WTC11 (cell line): ENCODE results near the gene NECAB3. TPM values are rescaled to one million over a fixed set of nuclear protein-coding genes. Genes with fewer than 3 reads are reported as not detected.
A peak's percentile ranks its signal among the peaks of the same experiment; 100 is the strongest.

Experiments used
- ATAC-seq: fragments of 200-7000 bp; cut with Tn5 transposase; 2 replicates; pipeline ENCODE4 v1.10.0; 2021; ENCODE audit warnings: mild to moderate bottlenecking, moderate library complexity
- CTCF ChIA-PET: fragments of 300-600 bp; sonication (Branson Sonifier 250); formaldehyde crosslinking; loops from one replicate; lab custom pipeline; 2021; ENCODE audit warnings: antibody characterized with exemption; lab: Charles Lee
- POLR2A ChIA-PET: fragments of 350-600 bp; sonication (Branson Sonifier 250); formaldehyde crosslinking; loops from one replicate; lab custom pipeline; 2021; ENCODE audit warnings: antibody characterized with exemption; lab: Charles Lee
- DNase-seq: peaks from one replicate; pipeline ENCODE4 v3.0.0; 2021; ENCODE audit warnings: low spot score
- H3K27ac Mint-ChIP-seq: 2 replicates; pipeline ENCODE4 v1.8.0; 2021; ENCODE audit warnings: mixed read lengths
- H3K27me3 Mint-ChIP-seq: 2 replicates; pipeline ENCODE4 v1.8.0; 2021; ENCODE audit warnings: low read depth, mild to moderate bottlenecking, moderate library complexity, mixed read lengths
- H3K36me3 Mint-ChIP-seq: 2 replicates; pipeline ENCODE4 v1.8.0; 2021; ENCODE audit warnings: mixed read lengths
- H3K4me1 Mint-ChIP-seq: 2 replicates; pipeline ENCODE4 v1.8.0; 2022; ENCODE audit warnings: mixed read lengths
- H3K4me3 Mint-ChIP-seq: 2 replicates; pipeline ENCODE4 v1.8.0; 2021; ENCODE audit warnings: mild to moderate bottlenecking, moderate library complexity, mixed read lengths
- H3K9me3 Mint-ChIP-seq: 2 replicates; pipeline ENCODE4 v1.8.0; 2021; ENCODE audit warnings: mixed read lengths
- CREB1 ChIP-seq: sonication (generic); formaldehyde crosslinking; IDR thresholded peaks from 2 replicates; pipeline ENCODE4 v1.8.0; 2023; ENCODE audit warnings: mild to moderate bottlenecking, missing genetic modification reagents
- E2F5 ChIP-seq: sonication (generic); formaldehyde crosslinking; IDR thresholded peaks from 2 replicates; pipeline ENCODE4 v1.8.1; 2022; ENCODE audit warnings: mild to moderate bottlenecking, moderate library complexity, missing genetic modification reagents
- FOXK1 ChIP-seq: sonication (generic); formaldehyde crosslinking; IDR thresholded peaks from 2 replicates; pipeline ENCODE4 v1.8.0; 2022; ENCODE audit warnings: mild to moderate bottlenecking, moderate library complexity, missing genetic modification reagents
- GABPB1 ChIP-seq: sonication (generic); formaldehyde crosslinking; IDR thresholded peaks from 2 replicates; pipeline ENCODE4 v1.8.1; 2023; ENCODE audit warnings: mild to moderate bottlenecking, missing genetic modification reagents
- HMGA2 ChIP-seq: fragments of 250-450 bp; sonication (Bioruptor Pico); IDR thresholded peaks from 2 replicates; pipeline ENCODE4 v1.4.0; 2021; ENCODE audit warnings: mild to moderate bottlenecking, moderate library complexity
- HMGXB4 ChIP-seq: sonication (generic); formaldehyde crosslinking; IDR thresholded peaks from 2 replicates; pipeline ENCODE4 v1.8.1; 2023; ENCODE audit warnings: mild to moderate bottlenecking, moderate library complexity, missing genetic modification reagents
- JAZF1 ChIP-seq: fragments of 250-450 bp; sonication (Bioruptor Pico); IDR thresholded peaks from 2 replicates; pipeline ENCODE4 v1.9.0; 2021; ENCODE audit warnings: moderate library complexity, mild to moderate bottlenecking, inconsistent platforms
- JUN ChIP-seq: sonication (generic); formaldehyde crosslinking; IDR thresholded peaks from 2 replicates; pipeline ENCODE4 v1.8.0; 2023; ENCODE audit warnings: mild to moderate bottlenecking, missing genetic modification reagents
- MXD4 ChIP-seq: fragments of 250-450 bp; sonication (Bioruptor Pico); IDR thresholded peaks from 2 replicates; pipeline ENCODE4 v1.8.0; 2021; ENCODE audit warnings: mild to moderate bottlenecking, moderate library complexity, borderline replicate concordance
- NFE2L1 ChIP-seq: sonication (generic); formaldehyde crosslinking; IDR thresholded peaks from 2 replicates; pipeline ENCODE4 v1.8.1; 2023; ENCODE audit warnings: missing genetic modification reagents
- NR1H2 ChIP-seq: sonication (generic); formaldehyde crosslinking; IDR thresholded peaks from 2 replicates; pipeline ENCODE4 v1.9.0; 2021; ENCODE audit warnings: mild to moderate bottlenecking, moderate library complexity, missing genetic modification reagents
- SMAD4 ChIP-seq: sonication (generic); formaldehyde crosslinking; IDR thresholded peaks from 2 replicates; pipeline ENCODE4 v1.8.0; 2022; ENCODE audit warnings: mild to moderate bottlenecking, missing genetic modification reagents
- TEAD4 ChIP-seq: sonication (generic); formaldehyde crosslinking; IDR thresholded peaks from 2 replicates; pipeline ENCODE4 v1.8.0; 2022; ENCODE audit warnings: mild to moderate bottlenecking, missing genetic modification reagents
- ZBTB21 ChIP-seq: sonication (generic); formaldehyde crosslinking; IDR thresholded peaks from 2 replicates; pipeline ENCODE4 v1.8.1; 2023; ENCODE audit warnings: mild to moderate bottlenecking, missing genetic modification reagents, borderline replicate concordance
- ZNF121 ChIP-seq: sonication (generic); formaldehyde crosslinking; IDR thresholded peaks from 2 replicates; pipeline ENCODE4 v1.8.0; 2023; ENCODE audit warnings: missing genetic modification reagents
- ZNF219 ChIP-seq: sonication (generic); formaldehyde crosslinking; IDR thresholded peaks from 2 replicates; pipeline ENCODE4 v1.8.0; 2023; ENCODE audit warnings: missing genetic modification reagents, mild to moderate bottlenecking, borderline replicate concordance
- ZNF263 ChIP-seq: sonication (generic); formaldehyde crosslinking; IDR thresholded peaks from 2 replicates; pipeline ENCODE4 v1.8.1; 2022; ENCODE audit warnings: low read depth, mild to moderate bottlenecking, moderate library complexity, missing genetic modification reagents
- ZNF416 ChIP-seq: fragments of 250-450 bp; sonication (Bioruptor Pico); IDR thresholded peaks from 2 replicates; pipeline ENCODE4 v1.9.0; 2021; ENCODE audit warnings: mild to moderate bottlenecking, inconsistent platforms
- ZNF423 ChIP-seq: fragments of 250-450 bp; sonication (Bioruptor Pico); IDR thresholded peaks from 2 replicates; pipeline ENCODE4 v2.1.2; 2022; ENCODE audit warnings: mild to moderate bottlenecking, moderate library complexity
- ZNF671 ChIP-seq: fragments of 250-450 bp; sonication (Bioruptor Pico); IDR thresholded peaks from 2 replicates; pipeline ENCODE4 v1.8.0; 2021; ENCODE audit warnings: mild to moderate bottlenecking
- total RNA-seq: library from RNA; stranded (reverse); gene quantifications from 3 replicates; pipeline ENCODE4 v1.2.3, GENCODE V29; 2021
- TF ChIP-seq, protein P1 (sequence below): fragments of 250-450 bp; sonication (Bioruptor Pico); IDR thresholded peaks from 2 replicates; pipeline ENCODE4 v2.1.2; 2022; ENCODE audit warnings: mild to moderate bottlenecking, moderate library complexity
- TF ChIP-seq, protein P2 (sequence below): sonication (generic); formaldehyde crosslinking; conservative IDR thresholded peaks from 2 replicates; pipeline ENCODE4 v1.8.1; 2022; ENCODE audit warnings: mild to moderate bottlenecking, missing genetic modification reagents
- TF ChIP-seq, protein P3 (sequence below): sonication (generic); formaldehyde crosslinking; IDR thresholded peaks from 2 replicates; pipeline ENCODE4 v1.8.1; 2023; ENCODE audit warnings: mild to moderate bottlenecking, missing genetic modification reagents, moderate library complexity
- TF ChIP-seq, protein P4 (sequence below): sonication (generic); formaldehyde crosslinking; IDR thresholded peaks from 2 replicates; pipeline ENCODE4 v1.8.0; 2022; ENCODE audit warnings: mild to moderate bottlenecking, missing genetic modification reagents
- TF ChIP-seq, protein P5 (sequence below): sonication (generic); formaldehyde crosslinking; IDR thresholded peaks from 2 replicates; pipeline ENCODE4 v1.8.1; 2022; ENCODE audit warnings: low read depth, missing genetic modification reagents, borderline replicate concordance

NECAB3 gene
- total RNA-seq, 1 experiment from 2014 or later: 38.0 TPM

GRCh38 chr20:33721391-33722140, 47.3 kb upstream of the NECAB3 start:
- DNase-seq (no peak), ATAC-seq (no peak)
- ChIA-PET CTCF (no interaction called here), POLR2A (interaction anchor here (0.7 kb wide), 1 partner anchor 55 kb away, joined by 4 read pairs; no protein-coding TSS in a partner anchor)
- Mint-ChIP-seq H3K4me3 (no peak overlapping the region), H3K27ac (no peak overlapping the region), H3K36me3 (peaks cover 2% of the 10 kb centered on the region; the same call in 1 of the 2 replicates), H3K4me1 (peaks cover 4% of the 10 kb centered on the region), H3K9me3 (peaks cover 7% of the 10 kb centered on the region), H3K27me3 (peaks cover 6% of the 10 kb centered on the region; the same call in 1 of the 2 replicates)
- no peak for TF ChIP-seq ZNF263 (CRISPR knock-in tag)
- no peak for TF ChIP-seq E2F5 (CRISPR knock-in tag)
- no peak for TF ChIP-seq CREB1 (CRISPR knock-in tag)
- TF ChIP-seq, protein P1, sequence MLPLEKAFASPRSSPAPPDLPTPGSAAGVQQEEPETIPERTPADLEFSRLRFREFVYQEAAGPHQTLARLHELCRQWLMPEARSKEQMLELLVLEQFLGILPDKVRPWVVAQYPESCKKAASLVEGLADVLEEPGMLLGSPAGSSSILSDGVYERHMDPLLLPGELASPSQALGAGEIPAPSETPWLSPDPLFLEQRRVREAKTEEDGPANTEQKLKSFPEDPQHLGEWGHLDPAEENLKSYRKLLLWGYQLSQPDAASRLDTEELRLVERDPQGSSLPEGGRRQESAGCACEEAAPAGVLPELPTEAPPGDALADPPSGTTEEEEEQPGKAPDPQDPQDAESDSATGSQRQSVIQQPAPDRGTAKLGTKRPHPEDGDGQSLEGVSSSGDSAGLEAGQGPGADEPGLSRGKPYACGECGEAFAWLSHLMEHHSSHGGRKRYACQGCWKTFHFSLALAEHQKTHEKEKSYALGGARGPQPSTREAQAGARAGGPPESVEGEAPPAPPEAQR: no peak
- TF ChIP-seq, protein P2, sequence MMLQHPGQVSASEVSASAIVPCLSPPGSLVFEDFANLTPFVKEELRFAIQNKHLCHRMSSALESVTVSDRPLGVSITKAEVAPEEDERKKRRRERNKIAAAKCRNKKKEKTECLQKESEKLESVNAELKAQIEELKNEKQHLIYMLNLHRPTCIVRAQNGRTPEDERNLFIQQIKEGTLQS: no peak
- TF ChIP-seq ZNF423 (CRISPR knock-in tag): no peak
- TF ChIP-seq ZNF121 (CRISPR knock-in tag): no peak
- no peak for TF ChIP-seq HMGXB4 (CRISPR knock-in tag)
- TF ChIP-seq JAZF1 (CRISPR knock-in tag): no peak
- no peak for TF ChIP-seq HMGA2 (CRISPR knock-in tag)
- TF ChIP-seq, protein P3, sequence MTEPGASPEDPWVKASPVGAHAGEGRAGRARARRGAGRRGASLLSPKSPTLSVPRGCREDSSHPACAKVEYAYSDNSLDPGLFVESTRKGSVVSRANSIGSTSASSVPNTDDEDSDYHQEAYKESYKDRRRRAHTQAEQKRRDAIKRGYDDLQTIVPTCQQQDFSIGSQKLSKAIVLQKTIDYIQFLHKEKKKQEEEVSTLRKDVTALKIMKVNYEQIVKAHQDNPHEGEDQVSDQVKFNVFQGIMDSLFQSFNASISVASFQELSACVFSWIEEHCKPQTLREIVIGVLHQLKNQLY (CRISPR knock-in tag): no peak
- TF ChIP-seq NR1H2 (CRISPR knock-in tag): no peak
- TF ChIP-seq, protein P4, sequence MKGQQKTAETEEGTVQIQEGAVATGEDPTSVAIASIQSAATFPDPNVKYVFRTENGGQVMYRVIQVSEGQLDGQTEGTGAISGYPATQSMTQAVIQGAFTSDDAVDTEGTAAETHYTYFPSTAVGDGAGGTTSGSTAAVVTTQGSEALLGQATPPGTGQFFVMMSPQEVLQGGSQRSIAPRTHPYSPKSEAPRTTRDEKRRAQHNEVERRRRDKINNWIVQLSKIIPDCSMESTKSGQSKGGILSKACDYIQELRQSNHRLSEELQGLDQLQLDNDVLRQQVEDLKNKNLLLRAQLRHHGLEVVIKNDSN (CRISPR knock-in tag): no peak
- no peak for TF ChIP-seq SMAD4 (CRISPR knock-in tag)
- no peak for TF ChIP-seq ZNF671
- no peak for TF ChIP-seq ZBTB21 (CRISPR knock-in tag)

DNA sequence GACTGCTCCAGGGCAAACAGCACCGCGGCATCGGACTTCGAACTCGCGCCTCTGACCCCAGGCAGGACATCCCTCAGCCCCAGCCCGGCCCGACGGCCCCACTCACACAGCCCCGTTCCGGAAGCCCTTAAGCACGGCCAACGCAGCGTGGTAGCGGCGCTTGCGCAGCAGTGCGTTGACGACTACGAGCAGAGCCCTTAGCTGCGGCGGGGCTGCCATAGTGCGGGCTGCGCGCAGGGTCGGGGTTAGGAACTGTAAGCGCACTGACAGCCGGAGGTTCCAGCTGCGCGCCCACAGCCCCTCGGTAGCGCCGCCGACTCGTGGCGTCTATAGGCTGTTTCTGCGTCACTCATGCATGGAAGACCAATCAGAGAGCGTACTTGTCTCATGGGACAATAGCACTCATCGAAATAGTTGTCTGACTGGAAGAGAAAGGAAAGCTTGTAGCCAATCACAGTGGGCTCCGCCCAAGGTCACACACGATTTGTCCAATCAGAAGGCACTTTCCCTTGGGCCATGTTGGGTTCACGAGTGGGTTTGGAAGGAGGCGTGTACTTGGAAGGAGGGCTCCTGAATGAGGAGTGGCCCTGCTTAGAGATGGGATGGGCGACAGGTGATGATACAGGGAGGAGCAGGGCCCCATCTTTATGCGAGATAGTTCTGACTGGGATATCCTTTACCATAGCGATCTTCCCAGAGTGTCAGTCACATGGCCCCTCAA, 45.9 kb upstream of the NECAB3 start, which contains the start of gene PXMP4:
PXMP4 (minus strand) TSS at position 322 of the 721 bp plus-strand sequence; CDS start at position 219, 103 bp downstream.
- peaks cover 2% of the 10 kb centered on the region; the same call in 1 of the 2 replicates for H3K36me3 Mint-ChIP-seq
- peaks cover 7% of the 10 kb centered on the region for H3K9me3 Mint-ChIP-seq
- DNase-seq: peak; percentile 85
- peak within 1 kb of the TSS; percentile 7; the same call in 1 of the 2 replicates for H3K27ac Mint-ChIP-seq
- peak; percentile 98 for ATAC-seq
- POLR2A ChIA-PET: interaction anchor here (0.7 to 1.7 kb wide), 4 partner anchors 12 to 230 kb away, joined by 3 to 4 read pairs (median 4); partner anchors contain the start of genes CBFA2T2 and ZNF341
- peaks cover 6% of the 10 kb centered on the region; the same call in 1 of the 2 replicates for H3K27me3 Mint-ChIP-seq
- peaks cover 4% of the 10 kb centered on the region for H3K4me1 Mint-ChIP-seq
- CTCF ChIA-PET: interaction anchor here (0.6 to 4.0 kb wide), 11 partner anchors 10 to 304 kb away, joined by 3 to 19 read pairs (median 4); partner anchors contain the start of genes ACTL10 and ZNF341
- peak within 1 kb of the TSS; percentile 70 for H3K4me3 Mint-ChIP-seq
- no peak for TF ChIP-seq ZBTB21 (CRISPR knock-in tag)
- TF ChIP-seq, protein P5, sequence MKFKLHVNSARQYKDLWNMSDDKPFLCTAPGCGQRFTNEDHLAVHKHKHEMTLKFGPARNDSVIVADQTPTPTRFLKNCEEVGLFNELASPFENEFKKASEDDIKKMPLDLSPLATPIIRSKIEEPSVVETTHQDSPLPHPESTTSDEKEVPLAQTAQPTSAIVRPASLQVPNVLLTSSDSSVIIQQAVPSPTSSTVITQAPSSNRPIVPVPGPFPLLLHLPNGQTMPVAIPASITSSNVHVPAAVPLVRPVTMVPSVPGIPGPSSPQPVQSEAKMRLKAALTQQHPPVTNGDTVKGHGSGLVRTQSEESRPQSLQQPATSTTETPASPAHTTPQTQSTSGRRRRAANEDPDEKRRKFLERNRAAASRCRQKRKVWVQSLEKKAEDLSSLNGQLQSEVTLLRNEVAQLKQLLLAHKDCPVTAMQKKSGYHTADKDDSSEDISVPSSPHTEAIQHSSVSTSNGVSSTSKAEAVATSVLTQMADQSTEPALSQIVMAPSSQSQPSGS (CRISPR knock-in tag): no peak
- no peak for TF ChIP-seq TEAD4
- 0 out of 2 replicates have a peak, but pooled peaks have one; percentile 21 for TF ChIP-seq ZNF416 (CRISPR knock-in tag)
- TF ChIP-seq, protein P4 (CRISPR knock-in tag): 0 out of 2 replicates have a peak, but pooled peaks have one; percentile 7
- no peak; the same call in 1 of the 2 replicates for TF ChIP-seq ZNF219 (CRISPR knock-in tag)
- TF ChIP-seq GABPB1 (CRISPR knock-in tag): no peak
- TF ChIP-seq FOXK1 (CRISPR knock-in tag): peak; percentile 31; the same call in 1 of the 2 replicates
- no peak for TF ChIP-seq MXD4
- no peak for TF ChIP-seq JUN (CRISPR knock-in tag)
- TF ChIP-seq NFE2L1: no peak
